GM12872 (cell line): ENCODE results near the gene MC3R.

Experiments
- CTCF ChIP-seq: IDR thresholded peaks from 3 replicates; pipeline ENCODE4 v1.5.1; 2011; ENCODE audit warnings: low read depth, mild to moderate bottlenecking, low read length, moderate library complexity; ENCODE audit not compliant: insufficient read depth

MC3R gene

GRCh38 chr20:56228021-56228420, 20.5 kb upstream of the MC3R start:
- TF ChIP-seq CTCF, result no peak

- TF ChIP-seq CTCF, result no peak
Measured at GRCh38 chr20:56229812-56230211, 18.7 kb upstream of the MC3R start.

- no peak for TF ChIP-seq CTCF
Measured at GRCh38 chr20:56234110-56234509, 14.4 kb upstream of the MC3R start.

- no peak for TF ChIP-seq CTCF
Measured at GRCh38 chr20:56237335-56237734, 11.2 kb upstream of the MC3R start.

- no peak for TF ChIP-seq CTCF
Measured at GRCh38 chr20:56244259-56244658, 4.3 kb upstream of the MC3R start.

- TF ChIP-seq CTCF, result no peak
Measured at GRCh38 chr20:56245761-56246160, 2.8 kb upstream of the MC3R start.

- peak; percentile 72 for TF ChIP-seq CTCF
Measured at GRCh38 chr20:56249244-56249955, 868 bp downstream of the MC3R start.
